Measurements from ENCODE around the gene DNAJB9. TPM values are rescaled to one million over a fixed set of nuclear protein-coding genes. Genes with fewer than 3 reads are reported as not detected.

Gene DNAJB9
- total and polyA plus RNA-seq, 10 of the 15 experiments (the other 5 are each of a cell fraction or from before 2014, with no cell fraction given): 4.5 to 20.9 (median 8.8) TPM

DNA sequence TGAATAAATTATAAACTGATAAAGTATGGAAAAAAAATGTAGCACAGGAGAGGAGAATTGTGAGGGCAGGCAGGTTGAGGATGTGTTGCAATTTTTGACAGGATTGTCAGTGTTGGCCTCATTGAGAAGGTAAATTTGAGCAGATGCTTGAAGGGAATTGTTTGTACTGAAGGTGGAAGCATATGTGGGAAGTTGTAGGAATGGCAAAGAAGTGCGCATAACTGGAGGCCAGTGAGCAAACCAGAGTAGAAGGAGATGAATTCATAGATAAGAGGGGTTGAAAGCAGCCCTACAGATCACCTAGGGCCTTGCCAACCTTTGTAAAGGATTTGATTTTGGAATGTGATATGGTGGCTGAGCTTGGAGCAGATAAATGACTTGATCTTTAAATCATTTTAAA, 6.4 kb downstream of the DNAJB9 start:
- WGBS (ENCODE audit: insufficient coverage, insufficient replicate concordance, low lambda C conversion rate, missing lambda C conversion rate): 100% methylated on average over 1 of the region's 1 CpG
- H3K36me3 ChIP-seq (ENCODE audit: control insufficient read depth in 2 of 2, insufficient read depth in 2 of 2, low read length in 1 of 2): peaks cover 0 to 3% of the 10 kb centered on the region in 2 experiments; a peak in 1 of 4 replicates
- H3K79me2 ChIP-seq (ENCODE audit: control insufficient read depth, insufficient read depth, low read length): peaks cover 24% of the 10 kb centered on the region
- intact Hi-C loops (cut with micrococcal nuclease; ENCODE audit: unreplicated experiment) (no loop called here), in situ Hi-C loops (cut with MboI) (no loop called here)
- no TSS peak for BruUV-seq (replicated peaks)
- no peak for DNase-seq (ENCODE audit: low read depth, low spot score)
- CTCF ChIA-PET: interaction anchor here (1.8 kb wide), 1 partner anchor 49 kb away, joined by 5 read pairs; no protein-coding TSS in a partner anchor
- TF ChIP-seq, protein P1, sequence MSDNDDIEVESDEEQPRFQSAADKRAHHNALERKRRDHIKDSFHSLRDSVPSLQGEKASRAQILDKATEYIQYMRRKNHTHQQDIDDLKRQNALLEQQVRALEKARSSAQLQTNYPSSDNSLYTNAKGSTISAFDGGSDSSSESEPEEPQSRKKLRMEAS (IDR thresholded peaks at IDR 0.05; ENCODE audit: low read depth, low read length): no peak
- TF ChIP-seq MTA3 (IDR thresholded peaks at IDR 0.05; ENCODE audit: borderline replicate concordance, low read length) (no peak), NBN (IDR thresholded peaks at IDR 0.05) (no peak), ETV6 (conservative IDR thresholded peaks at IDR 0.05 in 1 of 2, IDR thresholded peaks at IDR 0.05 in 1 of 2; ENCODE audit: borderline replicate concordance in 1 of 2, low read depth in 1 of 2) (no peak), HCFC1 (IDR thresholded peaks at IDR 0.05; ENCODE audit: low read length) (no peak), RAD51 (IDR thresholded peaks at IDR 0.05) (no peak), BCL11A (IDR thresholded peaks at IDR 0.05; ENCODE audit: low read depth, low read length) (no peak), LARP7 (IDR thresholded peaks at IDR 0.05) (no peak)
- POLR2A ChIA-PET: interaction anchor here (0.5 kb wide), 1 partner anchor 78 kb away, joined by 5 read pairs; no protein-coding TSS in a partner anchor
- H3K9me3 ChIP-seq (replicated peaks; ENCODE audit: control insufficient read depth, insufficient read depth, low read length): peaks cover 3% of the 10 kb centered on the region; the same call in 2 of the 3 replicates
- H4K20me1 ChIP-seq (ENCODE audit: control insufficient read depth, insufficient read depth): no peaks in the 10 kb centered on the region
- no peaks in the 10 kb centered on the region for H3K4me1 ChIP-seq (ENCODE audit: control insufficient read depth, insufficient read depth, low read length)
- no peak overlapping the region for H3K27ac ChIP-seq (ENCODE audit: control insufficient read depth, insufficient read depth)
- H3K9ac ChIP-seq (ENCODE audit: control insufficient read depth, insufficient read depth, low read length): no peak overlapping the region
- SMC1A ChIA-PET (ENCODE audit: uncharacterized antibody, unreplicated experiment): interaction anchor here (1.1 kb wide), 1 partner anchor 52 kb away, joined by 3 read pairs; no protein-coding TSS in a partner anchor
- H3K27me3 ChIP-seq (replicated peaks in 1 of 2; ENCODE audit: control insufficient read depth in 2 of 2, insufficient read depth in 2 of 2, low read length in 1 of 2): no peaks in the 10 kb centered on the region
- ATAC-seq: no peak
- H2AFZ ChIP-seq (ENCODE audit: control insufficient read depth, low read depth, low read length): no peak overlapping the region
- no peak for FAIRE-seq
- RAD21 ChIA-PET (ENCODE audit: unreplicated experiment): no interaction called here
- H3K4me3 ChIP-seq: no peak overlapping the region
- no peak overlapping the region for H3K4me2 ChIP-seq (ENCODE audit: control insufficient read depth, insufficient read depth)

DNA sequence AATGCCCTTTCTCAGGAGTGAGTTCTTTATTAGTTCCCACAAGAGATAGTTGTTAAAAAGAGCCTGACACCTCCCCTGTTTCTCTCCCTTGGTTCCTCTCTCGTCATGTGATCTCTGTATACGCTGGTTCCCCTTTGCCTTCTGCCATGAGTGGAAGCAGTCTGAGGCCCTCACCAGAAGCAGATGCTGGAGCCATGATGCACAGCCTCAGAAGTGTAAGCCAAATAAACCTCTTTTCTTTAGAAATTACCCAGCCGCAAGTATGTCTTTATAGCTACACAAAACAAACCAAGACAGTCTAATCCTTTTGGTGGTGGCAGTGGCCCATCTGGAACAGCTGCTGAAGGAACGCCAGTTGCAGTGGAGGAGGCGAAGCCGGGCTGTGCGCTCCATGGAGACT, 9.3 kb downstream of the DNAJB9 start:
- H3K27me3 ChIP-seq (replicated peaks in 1 of 2; ENCODE audit: control insufficient read depth in 2 of 2, insufficient read depth in 2 of 2, low read length in 1 of 2): no peaks in the 10 kb centered on the region
- WGBS (ENCODE audit: insufficient coverage, insufficient replicate concordance, low lambda C conversion rate, missing lambda C conversion rate): 95% methylated on average over 7 of the region's 7 CpGs
- no peaks in the 10 kb centered on the region; the same call in 1 of the 2 replicates for H3K79me2 ChIP-seq (ENCODE audit: control insufficient read depth, insufficient read depth, low read length)
- H3K36me3 ChIP-seq (ENCODE audit: control insufficient read depth in 2 of 2, insufficient read depth in 2 of 2, low read length in 1 of 2): no peaks in the 10 kb centered on the region; a peak in 1 of 4 replicates
- ChIA-PET POLR2A (no interaction called here), SMC1A (ENCODE audit: uncharacterized antibody, unreplicated experiment) (no interaction called here), RAD21 (ENCODE audit: unreplicated experiment) (no interaction called here), CTCF (no interaction called here)
- intact Hi-C loops (cut with micrococcal nuclease; ENCODE audit: unreplicated experiment) (no loop called here), in situ Hi-C loops (cut with MboI) (no loop called here)
- FAIRE-seq: no peak
- DNase-seq (ENCODE audit: low read depth, low spot score): no peak
- H2AFZ ChIP-seq (ENCODE audit: control insufficient read depth, low read depth, low read length): no peak overlapping the region
- H4K20me1 ChIP-seq (ENCODE audit: control insufficient read depth, insufficient read depth): no peaks in the 10 kb centered on the region
- no peak for ATAC-seq
- H3K4me2 ChIP-seq (ENCODE audit: control insufficient read depth, insufficient read depth): no peak overlapping the region
- no peak overlapping the region for H3K27ac ChIP-seq (ENCODE audit: control insufficient read depth, insufficient read depth)
- peaks cover 3% of the 10 kb centered on the region; the same call in 2 of the 3 replicates for H3K9me3 ChIP-seq (replicated peaks; ENCODE audit: control insufficient read depth, insufficient read depth, low read length)
- no TSS peak for BruUV-seq (replicated peaks)
- H3K4me3 ChIP-seq: no peak overlapping the region
- H3K4me1 ChIP-seq (ENCODE audit: control insufficient read depth, insufficient read depth, low read length): no peaks in the 10 kb centered on the region
- H3K9ac ChIP-seq (ENCODE audit: control insufficient read depth, insufficient read depth, low read length): no peak overlapping the region
- TF ChIP-seq FOXK2 (IDR thresholded peaks at IDR 0.05) (no peak), ZNF207 (IDR thresholded peaks at IDR 0.05; ENCODE audit: borderline replicate concordance) (no peak), ZZZ3 (IDR thresholded peaks at IDR 0.05; ENCODE audit: control insufficient read depth, insufficient read length, low read depth) (no peak), RB1 (IDR thresholded peaks at IDR 0.05; ENCODE audit: borderline replicate concordance) (no peak), ATF7 (IDR thresholded peaks at IDR 0.05; ENCODE audit: low read depth) (no peak), CBX3 (IDR thresholded peaks at IDR 0.05; ENCODE audit: borderline replicate concordance, low read depth) (no peak), BCL11A (IDR thresholded peaks at IDR 0.05; ENCODE audit: low read depth, low read length) (no peak), PAX8 (IDR thresholded peaks at IDR 0.05) (no peak), EZH2 (IDR thresholded peaks at IDR 0.05; ENCODE audit: borderline replicate concordance, control insufficient read depth, low read depth, low read length) (no peak)
- TF ChIP-seq, protein P2, sequence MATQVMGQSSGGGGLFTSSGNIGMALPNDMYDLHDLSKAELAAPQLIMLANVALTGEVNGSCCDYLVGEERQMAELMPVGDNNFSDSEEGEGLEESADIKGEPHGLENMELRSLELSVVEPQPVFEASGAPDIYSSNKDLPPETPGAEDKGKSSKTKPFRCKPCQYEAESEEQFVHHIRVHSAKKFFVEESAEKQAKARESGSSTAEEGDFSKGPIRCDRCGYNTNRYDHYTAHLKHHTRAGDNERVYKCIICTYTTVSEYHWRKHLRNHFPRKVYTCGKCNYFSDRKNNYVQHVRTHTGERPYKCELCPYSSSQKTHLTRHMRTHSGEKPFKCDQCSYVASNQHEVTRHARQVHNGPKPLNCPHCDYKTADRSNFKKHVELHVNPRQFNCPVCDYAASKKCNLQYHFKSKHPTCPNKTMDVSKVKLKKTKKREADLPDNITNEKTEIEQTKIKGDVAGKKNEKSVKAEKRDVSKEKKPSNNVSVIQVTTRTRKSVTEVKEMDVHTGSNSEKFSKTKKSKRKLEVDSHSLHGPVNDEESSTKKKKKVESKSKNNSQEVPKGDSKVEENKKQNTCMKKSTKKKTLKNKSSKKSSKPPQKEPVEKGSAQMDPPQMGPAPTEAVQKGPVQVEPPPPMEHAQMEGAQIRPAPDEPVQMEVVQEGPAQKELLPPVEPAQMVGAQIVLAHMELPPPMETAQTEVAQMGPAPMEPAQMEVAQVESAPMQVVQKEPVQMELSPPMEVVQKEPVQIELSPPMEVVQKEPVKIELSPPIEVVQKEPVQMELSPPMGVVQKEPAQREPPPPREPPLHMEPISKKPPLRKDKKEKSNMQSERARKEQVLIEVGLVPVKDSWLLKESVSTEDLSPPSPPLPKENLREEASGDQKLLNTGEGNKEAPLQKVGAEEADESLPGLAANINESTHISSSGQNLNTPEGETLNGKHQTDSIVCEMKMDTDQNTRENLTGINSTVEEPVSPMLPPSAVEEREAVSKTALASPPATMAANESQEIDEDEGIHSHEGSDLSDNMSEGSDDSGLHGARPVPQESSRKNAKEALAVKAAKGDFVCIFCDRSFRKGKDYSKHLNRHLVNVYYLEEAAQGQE (IDR thresholded peaks at IDR 0.05; ENCODE audit: low read depth, low read length): no peak
